A549 (cell line): ENCODE results near the gene HABP2. TPM values are rescaled to one million over a fixed set of nuclear protein-coding genes. Genes with fewer than 3 reads are reported as not detected.

Experiments
- ATAC-seq, 2 experiments: fragments of 200-7000 bp in 1 of 2; fragments of >200 bp in 1 of 2; cut with Nextera tagmentation in 1 of 2; cut with Tn5 transposase in 1 of 2; 3 replicates each; pipeline versions ENCODE4 v1.8.0 to v1.9.1; 2018 to 2020; ENCODE audit warnings: mild to moderate bottlenecking in 1 of 2, moderate library complexity in 1 of 2
- CTCF ChIA-PET: fragments of 300-600 bp; sonication (Branson Sonifier 250); formaldehyde crosslinking; extraction: SDS; loops from one replicate; lab custom pipeline; 2021; ENCODE audit warnings: antibody characterized with exemption, inconsistent platforms; lab: Yijun Ruan, JAX
- POLR2A ChIA-PET: fragments of 350-600 bp; formaldehyde crosslinking; extraction: SDS; loops from one replicate; lab custom pipeline; 2021; ENCODE audit warnings: antibody characterized with exemption, inconsistent platforms; lab: Yijun Ruan, JAX
- DNase-seq, 2 experiments: peaks; one replicate each; pipeline versions ENCODE4 v3.0.0 to v3.0.0-alpha.2; 2011 to 2016; ENCODE audit warnings: low read depth in 1 of 2, low spot score in 1 of 2
- FAIRE-seq: peaks from 2 replicates; lab custom pipeline; 2011; peaks lifted over from hg19 to GRCh38; lab: Jason Lieb, UNC
- H3K27ac ChIP-seq, 2 experiments: fragments of >200 bp; sonication (Bioruptor Twin); formaldehyde crosslinking; 3 replicates each; pipeline ENCODE4 v1.5.1; 2016 to 2017
- H3K4me1 ChIP-seq: fragments of >200 bp; sonication (Bioruptor Twin); formaldehyde crosslinking; 3 replicates; pipeline ENCODE4 v1.6.1; 2016
- H3K4me2 ChIP-seq: fragments of >200 bp; sonication (Bioruptor Twin); formaldehyde crosslinking; 3 replicates; pipeline ENCODE4 v1.6.1; 2016
- H3K4me3 ChIP-seq: fragments of >200 bp; sonication (Bioruptor Twin); formaldehyde crosslinking; 3 replicates; pipeline ENCODE4 v1.5.1; 2016
- H3K9me3 ChIP-seq: fragments of >200 bp; sonication (Bioruptor Twin); formaldehyde crosslinking; 3 replicates; pipeline ENCODE4 v1.6.1; 2016
- BCL3 ChIP-seq: fragments of >200 bp; sonication (Bioruptor Twin); formaldehyde crosslinking; IDR thresholded peaks from 3 replicates; pipeline ENCODE4 v1.6.1; 2016
- BHLHE40 ChIP-seq: IDR thresholded peaks from 2 replicates; pipeline ENCODE4 v1.6.1; 2012; ENCODE audit warnings: low read depth, low read length, inconsistent platforms
- CBX2 ChIP-seq: fragments of 200-600 bp; sonication (generic); IDR thresholded peaks from 2 replicates; pipeline ENCODE4 v1.6.1; 2016; ENCODE audit warnings: low read depth, mild to moderate bottlenecking, borderline replicate concordance
- CEBPB ChIP-seq, 2 experiments: fragments of >200 bp in 1 of 2; sonication (Bioruptor Twin) in 1 of 2; formaldehyde crosslinking in 1 of 2; IDR thresholded peaks; 2 replicates each; pipeline ENCODE4 v1.6.1; 2012 to 2016
- CHD4 ChIP-seq: fragments of 200-600 bp; sonication (generic); IDR thresholded peaks from 2 replicates; pipeline ENCODE4 v1.6.1; 2016; ENCODE audit warnings: antibody characterized with exemption, mild to moderate bottlenecking, borderline replicate concordance
- CTCF ChIP-seq: fragments of >200 bp; sonication (Bioruptor Twin); formaldehyde crosslinking; IDR thresholded peaks from 3 replicates; pipeline ENCODE4 v1.5.1; 2016
- E2F6 ChIP-seq: IDR thresholded peaks from 2 replicates; pipeline ENCODE4 v1.6.1; 2012; ENCODE audit warnings: low read depth, borderline replicate concordance
- EHF ChIP-seq: fragments of 250-450 bp; sonication (Bioruptor Pico); IDR thresholded peaks from 2 replicates; pipeline ENCODE4 v1.5.0; 2020; ENCODE audit warnings: mild to moderate bottlenecking
- EHMT2 ChIP-seq: fragments of 200-600 bp; sonication (generic); IDR thresholded peaks from 2 replicates; pipeline ENCODE4 v1.6.1; 2016; ENCODE audit warnings: antibody characterized with exemption, low read depth, mild to moderate bottlenecking, moderate library complexity
- FOSB ChIP-seq: fragments of 250-450 bp; sonication (Bioruptor Pico); IDR thresholded peaks from 2 replicates; pipeline ENCODE4 v1.5.0; 2020; ENCODE audit warnings: mild to moderate bottlenecking, moderate library complexity
- FOSL2 ChIP-seq, 2 experiments: fragments of 450-650 bp in 1 of 2; fragments of >200 bp in 1 of 2; sonication (Bioruptor Twin) in 1 of 2; formaldehyde crosslinking; IDR thresholded peaks; 2 replicates each; pipeline versions ENCODE4 v1.5.0 to v1.6.1; 2016 to 2020; ENCODE audit warnings: mild to moderate bottlenecking in 1 of 2, moderate library complexity in 1 of 2
- FOXS1 ChIP-seq: fragments of 250-450 bp; sonication (Bioruptor Pico); IDR thresholded peaks from 2 replicates; pipeline ENCODE4 v1.5.0; 2020; ENCODE audit warnings: mild to moderate bottlenecking, moderate library complexity
- HDAC2 ChIP-seq: fragments of 200-600 bp; sonication (generic); IDR thresholded peaks from 2 replicates; pipeline ENCODE4 v1.6.1; 2016
- HOXA7 ChIP-seq: fragments of 250-450 bp; sonication (Bioruptor Pico); IDR thresholded peaks from 2 replicates; pipeline ENCODE4 v1.5.0; 2020; ENCODE audit warnings: mild to moderate bottlenecking, moderate library complexity
- HOXB13 ChIP-seq: fragments of 250-450 bp; sonication (Bioruptor Pico); IDR thresholded peaks from 2 replicates; pipeline ENCODE4 v1.5.0; 2020; ENCODE audit warnings: low read depth, mild to moderate bottlenecking, moderate library complexity
- MAFK ChIP-seq: fragments of 450-650 bp; IDR thresholded peaks from 2 replicates; pipeline ENCODE4 v1.6.1; 2014; ENCODE audit not compliant: partially characterized antibody
- MAZ ChIP-seq: fragments of 150-350 bp; IDR thresholded peaks from 2 replicates; pipeline ENCODE4 v1.6.1; 2014; ENCODE audit warnings: antibody characterized with exemption, low read depth, low read length, borderline replicate concordance
- NFE2L2 ChIP-seq: fragments of 150-350 bp; conservative IDR thresholded peaks from 2 replicates; pipeline ENCODE4 v1.6.1; 2014; ENCODE audit warnings: low read length
- NR3C1 ChIP-seq: fragments of >200 bp; sonication (Bioruptor Twin); formaldehyde crosslinking; IDR thresholded peaks from 3 replicates; pipeline ENCODE4 v1.6.1; 2017
- PBX3 ChIP-seq: IDR thresholded peaks from 2 replicates; pipeline ENCODE4 v1.6.1; 2012
- PHF8 ChIP-seq: fragments of 200-600 bp; sonication (generic); IDR thresholded peaks from 2 replicates; pipeline ENCODE4 v1.6.1; 2016; ENCODE audit warnings: low read depth, mild to moderate bottlenecking, antibody characterized with exemption, moderate library complexity, borderline replicate concordance
- POLR2A ChIP-seq: IDR thresholded peaks from 2 replicates; pipeline ENCODE4 v1.6.1; 2012; ENCODE audit warnings: mild to moderate bottlenecking, low read length
- RAD21 ChIP-seq, 2 experiments: fragments of >200 bp in 1 of 2; sonication (Bioruptor Twin) in 1 of 2; formaldehyde crosslinking in 1 of 2; IDR thresholded peaks in 1 of 2; conservative IDR thresholded peaks in 1 of 2; 2 replicates in 1 of 2; 3 replicates in 1 of 2; pipeline ENCODE4 v1.6.1; 2012 to 2018; ENCODE audit warnings: inconsistent platforms in 1 of 2
- RCOR1 ChIP-seq: fragments of 150-350 bp; IDR thresholded peaks from 2 replicates; pipeline ENCODE4 v1.6.1; 2014; ENCODE audit warnings: antibody characterized with exemption, low read length, low read depth
- RFX5 ChIP-seq: fragments of 450-650 bp; IDR thresholded peaks from 2 replicates; pipeline ENCODE4 v1.7.1; 2014; ENCODE audit warnings: antibody characterized with exemption, mild to moderate bottlenecking, moderate library complexity
- SMC3 ChIP-seq: fragments of >200 bp; sonication (Bioruptor Twin); formaldehyde crosslinking; IDR thresholded peaks from 3 replicates; pipeline ENCODE4 v1.6.1; 2018; ENCODE audit warnings: inconsistent platforms
- SREBF2 ChIP-seq: fragments of 450-650 bp; IDR thresholded peaks from 2 replicates; pipeline ENCODE4 v1.6.1; 2014; ENCODE audit warnings: mild to moderate bottlenecking, moderate library complexity
- ZSCAN20 ChIP-seq: fragments of 250-450 bp; sonication (Bioruptor Pico); IDR thresholded peaks from 2 replicates; pipeline ENCODE4 v1.8.0; 2022; ENCODE audit warnings: mild to moderate bottlenecking, moderate library complexity
- WGBS: methylation state at CpG from one replicate; pipeline ENCODE4 v1.1.6; 2017; ENCODE audit errors: missing lambda C conversion rate; 5-methylcytosine and 5-hydroxymethylcytosine counted together
- polyA plus RNA-seq, 4 experiments: library from polyadenylated mRNA; depleted of rRNA in 3 of 4; stranded (reverse); fragments of >200 nt; fragmentation: RNase III in 1 of 4; extraction: RNeasy Plus Mini Kit Qiagen cat#74134 plus additional on column Dnase treatment in 1 of 4; gene quantifications; 2 replicates in 3 of 4; 3 replicates in 1 of 4; pipeline ENCODE4 v1.2.3, GENCODE V29; 2011 to 2017

Gene HABP2
- polyA plus RNA-seq, 2 of the 4 experiments (the other 2 are of a cell fraction), result 0.17 to 0.97 TPM

GRCh38 chr10:113626809-113627355, 74.0 kb downstream of the HABP2 start:
- Histone ChIP-seq H3K27ac (no peak overlapping the region), H3K4me3 (no peak overlapping the region), H3K4me2 (no peak overlapping the region), H3K9me3 (no peaks in the 10 kb centered on the region), H3K4me1 (no peaks in the 10 kb centered on the region)
- no peak for TF ChIP-seq HOXA7 (CRISPR knock-in tag)
- no peak for TF ChIP-seq HOXB13 (CRISPR knock-in tag)
- no peak for TF ChIP-seq HDAC2
- no peak for TF ChIP-seq EHF
- TF ChIP-seq CHD4, result no peak
- no peak for TF ChIP-seq SREBF2
- CTCF ChIA-PET, result interaction anchor here (0.6 to 2.3 kb wide), 3 partner anchors 11 to 63 kb away, joined by 3 to 9 read pairs (median 3); no protein-coding TSS in a partner anchor
- WGBS, result 35% methylated on average over 5 of the region's 5 CpGs
- POLR2A ChIA-PET, result no interaction called here
- FAIRE-seq (no peak), DNase-seq (no peak), ATAC-seq (no peak)

- ATAC-seq (no peak), FAIRE-seq (no peak), DNase-seq (no peak)
- Histone ChIP-seq H3K27ac (no peak overlapping the region), H3K4me3 (no peak overlapping the region), H3K4me2 (no peak overlapping the region), H3K9me3 (no peaks in the 10 kb centered on the region), H3K4me1 (no peaks in the 10 kb centered on the region)
- ChIA-PET POLR2A (interaction anchor here (0.6 kb wide), 1 partner anchor 11 kb away, joined by 3 read pairs; no protein-coding TSS in a partner anchor), CTCF (interaction anchor here (0.6 to 2.3 kb wide), 2 partner anchors 12 to 217 kb away, joined by 3 to 9 read pairs; no protein-coding TSS in a partner anchor)
- WGBS, result 46% methylated on average over 6 of the region's 6 CpGs
- TF ChIP-seq BHLHE40, result no peak
- TF ChIP-seq RFX5, result no peak
- peak; percentile 82 for TF ChIP-seq MAFK
- TF ChIP-seq FOSL2 (IDR thresholded peaks at IDR 0.05), result no peak
- no peak for TF ChIP-seq FOSL2 (CRISPR knock-in tag; IDR thresholded peaks at IDR 0.05)
- no peak for TF ChIP-seq E2F6
- TF ChIP-seq RCOR1, result no peak
Measured at GRCh38 chr10:113627836-113628235, 75.0 kb downstream of the HABP2 start.

- DNase-seq (no peak), ATAC-seq (no peak), FAIRE-seq (no peak)
- CTCF ChIA-PET, result interaction anchor here (2.3 kb wide), 1 partner anchor 13 kb away, joined by 9 read pairs; no protein-coding TSS in a partner anchor
- Histone ChIP-seq H3K4me3 (no peak overlapping the region), H3K4me1 (no peaks in the 10 kb centered on the region)
- WGBS, result 60% methylated on average over 2 of the region's 2 CpGs
- TF ChIP-seq EHMT2 (no peak), NR3C1 (no peak), BCL3 (no peak), CHD4 (no peak), BHLHE40 (no peak), CTCF (no peak), HOXA7 (CRISPR knock-in tag) (no peak), NFE2L2 (no peak), RAD21 (conservative IDR thresholded peaks at IDR 0.05 in 1 of 2, IDR thresholded peaks at IDR 0.05 in 1 of 2) (no peak), FOSB (CRISPR knock-in tag) (no peak), ZSCAN20 (CRISPR knock-in tag) (no peak), SMC3 (no peak), CEBPB (IDR thresholded peaks at IDR 0.05) (no peak), CBX2 (no peak), FOXS1 (no peak), PBX3 (no peak), POLR2A (no peak), MAZ (no peak), PHF8 (no peak)
- TF ChIP-seq, all 56 proteins: peak for 0
- Histone ChIP-seq H3K9me3 (no peaks in the 10 kb centered on the region), H3K27ac (no peak overlapping the region), H3K4me2 (no peak overlapping the region)
- POLR2A ChIA-PET, result no interaction called here
Measured at GRCh38 chr10:113628607-113629153, 75.8 kb downstream of the HABP2 start.
